ENCODE measurements around the gene LATS2. TPM values are rescaled to one million over a fixed set of nuclear protein-coding genes. Genes with fewer than 3 reads are reported as not detected.
"Not testable (repeated sequence)": the region's sequence is repeated elsewhere in the genome, so short reads cannot be mapped to it uniquely, and the experiment has no call there.

Gene LATS2
- total and polyA plus RNA-seq, 8 donors, result 3.4 to 21.4 (median 7.7) TPM

DNA sequence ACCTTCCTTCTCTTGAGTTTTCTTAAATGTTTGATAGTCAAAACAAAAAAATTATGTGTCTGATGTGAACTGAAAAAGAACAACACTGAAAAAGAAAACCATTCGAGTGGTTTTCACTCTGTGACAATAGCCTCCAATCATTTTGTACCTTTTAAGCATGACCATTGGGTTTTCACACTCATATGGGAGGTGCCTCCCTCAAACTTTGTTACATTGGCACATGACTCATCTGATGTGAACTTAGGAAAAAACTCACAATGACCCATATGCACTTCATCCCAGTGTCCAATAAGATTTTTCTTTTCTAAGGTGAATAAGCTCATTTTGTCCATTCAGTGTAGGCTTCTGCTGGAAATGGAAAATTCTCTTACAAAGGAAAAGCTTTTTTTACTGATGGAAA lies 92.2 kb downstream of the LATS2 start:
- no peak overlapping the region for H3K27ac ChIP-seq
- 67 to 89% (median 85%) methylated on average over 1 of the region's 1 CpG for whole genome bisulfite sequencing, 5 donors
- H3K4me3 ChIP-seq, result no peak overlapping the region
- no peaks in the 10 kb centered on the region for H3K9me3 ChIP-seq
- DNase-seq, result no peak
- no peak for TF ChIP-seq EP300 (IDR thresholded peaks at IDR 0.05)
- TF ChIP-seq POLR2A (IDR thresholded peaks at IDR 0.05), result no peak
- no peak for TF ChIP-seq POLR2AphosphoS5 (IDR thresholded peaks at IDR 0.05)
- TF ChIP-seq, protein P1, sequence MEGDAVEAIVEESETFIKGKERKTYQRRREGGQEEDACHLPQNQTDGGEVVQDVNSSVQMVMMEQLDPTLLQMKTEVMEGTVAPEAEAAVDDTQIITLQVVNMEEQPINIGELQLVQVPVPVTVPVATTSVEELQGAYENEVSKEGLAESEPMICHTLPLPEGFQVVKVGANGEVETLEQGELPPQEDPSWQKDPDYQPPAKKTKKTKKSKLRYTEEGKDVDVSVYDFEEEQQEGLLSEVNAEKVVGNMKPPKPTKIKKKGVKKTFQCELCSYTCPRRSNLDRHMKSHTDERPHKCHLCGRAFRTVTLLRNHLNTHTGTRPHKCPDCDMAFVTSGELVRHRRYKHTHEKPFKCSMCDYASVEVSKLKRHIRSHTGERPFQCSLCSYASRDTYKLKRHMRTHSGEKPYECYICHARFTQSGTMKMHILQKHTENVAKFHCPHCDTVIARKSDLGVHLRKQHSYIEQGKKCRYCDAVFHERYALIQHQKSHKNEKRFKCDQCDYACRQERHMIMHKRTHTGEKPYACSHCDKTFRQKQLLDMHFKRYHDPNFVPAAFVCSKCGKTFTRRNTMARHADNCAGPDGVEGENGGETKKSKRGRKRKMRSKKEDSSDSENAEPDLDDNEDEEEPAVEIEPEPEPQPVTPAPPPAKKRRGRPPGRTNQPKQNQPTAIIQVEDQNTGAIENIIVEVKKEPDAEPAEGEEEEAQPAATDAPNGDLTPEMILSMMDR (IDR thresholded peaks at IDR 0.05), result no peak
- H3K27me3 ChIP-seq, result no peaks in the 10 kb centered on the region
- H3K4me1 ChIP-seq, result no peaks in the 10 kb centered on the region
- intact Hi-C loops (cut with DNase I; ENCODE audit: low total_unique reads), result no loop called here
- H3K36me3 ChIP-seq, result peaks cover 3 to 21% (median 20%) of the 10 kb centered on the region in 4 donors

DNA sequence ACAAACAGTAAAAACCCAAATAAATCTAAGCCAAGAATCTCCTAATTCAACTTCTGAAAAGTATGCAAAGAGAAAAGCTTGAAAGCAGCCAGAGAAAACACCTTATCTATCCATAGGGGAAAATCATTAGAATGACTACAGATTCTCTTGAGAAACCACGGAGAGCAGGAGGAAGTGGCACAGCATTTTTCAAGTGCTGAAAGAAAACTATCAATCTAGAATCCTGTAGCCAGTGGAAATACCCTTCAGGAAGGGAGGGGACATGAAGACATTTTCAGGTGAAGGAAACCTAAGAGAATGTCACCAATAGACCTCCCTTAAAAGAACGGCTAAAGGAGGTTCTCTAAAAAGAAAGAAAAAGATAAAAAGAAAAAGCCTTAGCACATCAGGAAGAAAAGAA lies 92.6 kb downstream of the LATS2 start:
- H3K27ac ChIP-seq, result no peak overlapping the region
- WGBS, 5 donors, result 37 to 56% (median 50%) methylated on average over 2 of the region's 2 CpGs
- no peaks in the 10 kb centered on the region for H3K9me3 ChIP-seq
- H3K27me3 ChIP-seq, result no peaks in the 10 kb centered on the region
- intact Hi-C loops (cut with DNase I; ENCODE audit: low total_unique reads), result no loop called here
- H3K36me3 ChIP-seq, result peaks cover 0 to 17% (median 16%) of the 10 kb centered on the region in 4 donors
- DNase-seq, result no peak
- no peaks in the 10 kb centered on the region for H3K4me1 ChIP-seq
- H3K4me3 ChIP-seq, result no peak overlapping the region
- TF ChIP-seq POLR2AphosphoS5 (IDR thresholded peaks at IDR 0.05), result no peak
- no peak for TF ChIP-seq POLR2A (IDR thresholded peaks at IDR 0.05)

DNA sequence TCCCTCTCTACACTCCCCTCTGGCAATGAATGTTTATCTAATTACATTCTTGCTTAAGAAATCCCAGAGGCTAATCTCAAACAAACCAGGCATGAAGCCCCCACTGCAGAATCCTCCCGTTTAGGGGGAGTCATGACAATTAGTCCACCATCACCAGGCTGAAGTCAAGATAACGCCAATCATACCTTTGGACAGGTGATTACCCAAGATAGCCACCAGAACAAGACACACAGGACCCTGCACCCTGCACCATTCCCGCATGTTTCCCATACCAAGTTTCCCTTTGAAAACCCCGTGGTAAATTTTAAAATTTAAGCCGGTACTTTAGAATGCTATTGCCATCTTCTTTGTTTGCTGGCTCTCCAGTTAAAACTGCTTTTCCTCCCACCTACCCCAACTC lies 94.0 kb downstream of the LATS2 start:
- intact Hi-C loops (cut with DNase I; ENCODE audit: low total_unique reads), result no loop called here
- no peaks in the 10 kb centered on the region for H3K4me1 ChIP-seq
- H3K27me3 ChIP-seq, result no peaks in the 10 kb centered on the region
- WGBS, 5 donors, result 34 to 76% (median 47%) methylated on average over 5 of the region's 5 CpGs
- DNase-seq, result no peak
- H3K4me3 ChIP-seq, result no peak overlapping the region
- TF ChIP-seq EP300 (IDR thresholded peaks at IDR 0.05) (no peak), POLR2AphosphoS5 (IDR thresholded peaks at IDR 0.05) (no peak), POLR2A (IDR thresholded peaks at IDR 0.05) (no peak)
- TF ChIP-seq, protein P1 (IDR thresholded peaks at IDR 0.05), result no peak
- H3K9me3 ChIP-seq, result no peaks in the 10 kb centered on the region
- peaks cover 0 to 3% (median 2%) of the 10 kb centered on the region in 4 donors for H3K36me3 ChIP-seq
- no peak overlapping the region for H3K27ac ChIP-seq

DNA sequence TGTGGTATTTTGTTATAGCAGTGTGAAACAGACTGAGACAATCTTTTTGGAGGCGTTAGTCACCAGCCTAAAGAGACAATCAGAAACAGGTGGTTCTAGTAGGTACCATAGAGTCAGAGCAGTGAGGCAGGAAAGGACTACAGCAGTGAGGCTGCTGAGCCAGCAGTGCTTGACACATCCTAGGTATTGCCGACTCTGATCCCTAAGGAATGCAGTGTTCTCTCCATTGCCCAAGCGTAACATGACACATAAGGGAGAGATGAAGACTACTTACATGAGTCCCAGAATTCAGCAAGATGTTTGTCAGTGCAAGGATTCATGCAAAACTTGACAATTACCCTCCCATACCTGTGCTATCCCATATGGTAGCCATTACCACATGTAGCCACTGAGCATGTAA lies 96.5 kb downstream of the LATS2 start:
- TF ChIP-seq EP300 (IDR thresholded peaks at IDR 0.05), result no peak
- TF ChIP-seq, protein P1 (IDR thresholded peaks at IDR 0.05), result no peak
- no peak for TF ChIP-seq POLR2AphosphoS5 (IDR thresholded peaks at IDR 0.05)
- no peak for TF ChIP-seq POLR2A (IDR thresholded peaks at IDR 0.05)
- H3K9me3 ChIP-seq, result no peaks in the 10 kb centered on the region
- H3K36me3 ChIP-seq, result no peaks in the 10 kb centered on the region
- no peak for DNase-seq
- H3K27ac ChIP-seq, result no peak overlapping the region
- H3K4me3 ChIP-seq, result no peak overlapping the region
- 85 to 89% (median 87%) methylated on average over 3 of the region's 3 CpGs for WGBS, 5 donors
- peaks cover 0 to 5% (median 2%) of the 10 kb centered on the region in 4 donors for H3K4me1 ChIP-seq
- intact Hi-C loops (cut with DNase I; ENCODE audit: low total_unique reads), result no loop called here
- H3K27me3 ChIP-seq, result no peaks in the 10 kb centered on the region

DNA sequence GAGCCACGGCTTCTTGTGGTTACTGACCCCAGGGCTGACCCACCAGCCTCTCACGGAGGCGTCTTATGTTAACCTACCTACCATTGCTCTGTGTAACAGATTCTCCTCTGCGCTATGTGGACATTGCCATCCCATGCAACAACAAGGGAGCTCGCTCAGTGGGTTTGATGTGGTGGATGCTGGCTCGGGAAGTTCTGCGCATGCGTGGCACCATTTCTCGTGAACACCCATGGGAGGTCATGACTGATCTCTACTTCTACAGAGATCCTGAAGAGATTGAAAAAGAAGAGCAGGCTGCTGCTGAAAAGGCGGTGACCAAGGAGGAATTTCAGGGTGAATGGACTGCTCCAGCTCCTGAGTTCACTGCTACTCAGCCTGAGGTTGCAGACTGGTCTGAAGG lies 99.7 kb downstream of the LATS2 start:
- DNase-seq; H3K36me3 ChIP-seq; H3K27ac ChIP-seq; intact Hi-C loops (cut with DNase I; ENCODE audit: low total_unique reads); H3K4me1 ChIP-seq; H3K27me3 ChIP-seq; H3K4me3 ChIP-seq; H3K9me3 ChIP-seq: not testable (repeated sequence)
- 83 to 91% (median 90%) methylated on average over 7 to 10 of the region's 10 CpGs for WGBS, 5 donors
